Measurements from ENCODE around the gene MAGEE1. TPM values are rescaled to one million over a fixed set of nuclear protein-coding genes. Genes with fewer than 3 reads are reported as not detected.

The MAGEE1 gene
- polyA plus RNA-seq, 1 donor (not counting 4 experiments of a cell fraction or from before 2014, with no cell fraction given): 0.77 TPM

DNA sequence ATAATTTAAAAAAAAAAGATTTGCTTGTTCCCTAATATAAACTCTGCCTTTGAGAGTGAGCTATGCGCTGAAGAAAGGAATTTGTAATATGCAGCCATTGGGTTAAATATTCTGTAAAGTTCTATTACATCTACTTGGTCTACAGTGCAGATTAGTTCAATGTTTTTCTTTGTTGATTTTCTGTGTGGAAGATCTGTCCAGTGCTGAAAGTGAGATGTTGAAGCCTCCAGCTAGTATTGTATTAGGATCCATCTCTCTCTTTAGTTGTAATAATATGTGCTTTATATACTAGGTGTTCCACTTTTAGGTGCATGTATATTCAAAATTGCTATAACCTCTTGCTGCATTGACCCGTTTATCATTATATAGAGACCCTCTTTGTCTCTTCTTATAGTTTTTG is 49.8 kb downstream of the MAGEE1 start:
- no peak overlapping the region for H3K9ac ChIP-seq (ENCODE audit: control insufficient read depth, extremely low read depth, insufficient read depth, low read length)
- H3K27ac ChIP-seq (ENCODE audit: control insufficient read depth, insufficient read depth, low read length): no peak overlapping the region
- dilution Hi-C loops (cut with MboI; ENCODE audit: extremely low pct_ligation_motif_present, low sequenced_read_pairs): no loop called here
- H3K9me3 ChIP-seq (ENCODE audit: control insufficient read depth, low read depth, low read length): no peaks in the 10 kb centered on the region
- no peaks in the 10 kb centered on the region for H4K20me1 ChIP-seq (ENCODE audit: control insufficient read depth, extremely low read depth, insufficient read depth, low read length)
- H3K4me2 ChIP-seq (ENCODE audit: control insufficient read depth, extremely low read depth, insufficient read depth, low read depth, low read length): no peak overlapping the region
- H2AFZ ChIP-seq (ENCODE audit: control insufficient read depth, low read length): no peak overlapping the region
- FAIRE-seq (no peak), DNase-seq (ENCODE audit: low read depth, low spot score) (no peak)
- no peaks in the 10 kb centered on the region for H3K9me1 ChIP-seq (ENCODE audit: control insufficient read depth, extremely low read depth, insufficient read depth, low read length)
- H3K27me3 ChIP-seq (ENCODE audit: control insufficient read depth, extremely low read depth, insufficient read depth, low read length): no peaks in the 10 kb centered on the region
- no peaks in the 10 kb centered on the region for H3K4me1 ChIP-seq (ENCODE audit: control insufficient read depth, extremely low read depth, insufficient read depth, low read length)
- no peaks in the 10 kb centered on the region for H3K79me2 ChIP-seq (ENCODE audit: control insufficient read depth, insufficient read depth, low read length)
- TF ChIP-seq EZH2 (IDR thresholded peaks at IDR 0.05; ENCODE audit: low read length): no peak
- TF ChIP-seq, protein P1, sequence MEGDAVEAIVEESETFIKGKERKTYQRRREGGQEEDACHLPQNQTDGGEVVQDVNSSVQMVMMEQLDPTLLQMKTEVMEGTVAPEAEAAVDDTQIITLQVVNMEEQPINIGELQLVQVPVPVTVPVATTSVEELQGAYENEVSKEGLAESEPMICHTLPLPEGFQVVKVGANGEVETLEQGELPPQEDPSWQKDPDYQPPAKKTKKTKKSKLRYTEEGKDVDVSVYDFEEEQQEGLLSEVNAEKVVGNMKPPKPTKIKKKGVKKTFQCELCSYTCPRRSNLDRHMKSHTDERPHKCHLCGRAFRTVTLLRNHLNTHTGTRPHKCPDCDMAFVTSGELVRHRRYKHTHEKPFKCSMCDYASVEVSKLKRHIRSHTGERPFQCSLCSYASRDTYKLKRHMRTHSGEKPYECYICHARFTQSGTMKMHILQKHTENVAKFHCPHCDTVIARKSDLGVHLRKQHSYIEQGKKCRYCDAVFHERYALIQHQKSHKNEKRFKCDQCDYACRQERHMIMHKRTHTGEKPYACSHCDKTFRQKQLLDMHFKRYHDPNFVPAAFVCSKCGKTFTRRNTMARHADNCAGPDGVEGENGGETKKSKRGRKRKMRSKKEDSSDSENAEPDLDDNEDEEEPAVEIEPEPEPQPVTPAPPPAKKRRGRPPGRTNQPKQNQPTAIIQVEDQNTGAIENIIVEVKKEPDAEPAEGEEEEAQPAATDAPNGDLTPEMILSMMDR (optimal IDR thresholded peaks at IDR 0.05 in 1 of 3, IDR thresholded peaks at IDR 0.05 in 1 of 3, conservative IDR thresholded peaks at IDR 0.05 in 1 of 3; ENCODE audit: extremely low read depth in 1 of 3, insufficient read depth in 2 of 3, low read length in 3 of 3): no peak
- no peak overlapping the region for H3K4me3 ChIP-seq (ENCODE audit: control insufficient read depth in 2 of 3, extremely low read depth in 1 of 3, insufficient read depth in 2 of 3, low read depth in 1 of 3, low read length in 3 of 3)
- no peaks in the 10 kb centered on the region for H3K36me3 ChIP-seq (ENCODE audit: control insufficient read depth in 2 of 2, extremely low read depth in 1 of 2, insufficient read depth in 2 of 2, low read length in 2 of 2)
